ENCODE measurements around the gene DDAH1.

The DDAH1 gene

GRCh38 chr1:85316321-85316720 is 148.6 kb downstream of the DDAH1 start:
- Histone ChIP-seq H4K20me1 (ENCODE audit: insufficient read depth, low read length, poor library complexity, severe bottlenecking) (no peaks in the 10 kb centered on the region), H3K9ac (ENCODE audit: low read depth, low read length, poor library complexity, severe bottlenecking) (no peak overlapping the region), H3K9me2 (replicated peaks; ENCODE audit: low read depth, low read length) (no peaks in the 10 kb centered on the region), H2AFZ (ENCODE audit: low read length) (no peak overlapping the region), H3K4me1 (ENCODE audit: insufficient read depth, low read length, poor library complexity, severe bottlenecking) (no peaks in the 10 kb centered on the region), H3F3A (ENCODE audit: low read depth) (no peaks in the 10 kb centered on the region), H3K36me3 (ENCODE audit: insufficient read depth, low read length) (no peaks in the 10 kb centered on the region), H3K9me3 (ENCODE audit: insufficient read depth, low read depth, low read length) (no peaks in the 10 kb centered on the region), H3K4me2 (ENCODE audit: low read depth, low read length, poor library complexity, severe bottlenecking) (no peak overlapping the region), H3K4me3 (ENCODE audit: low read length, poor library complexity, severe bottlenecking) (no peak overlapping the region), H3K79me2 (ENCODE audit: insufficient read depth, low read length) (no peaks in the 10 kb centered on the region), H3K27me3 (ENCODE audit: insufficient read depth, low read length, poor library complexity, severe bottlenecking) (no peaks in the 10 kb centered on the region)
- TF ChIP-seq CTCF (conservative IDR thresholded peaks at IDR 0.05; ENCODE audit: low read length) = no peak
- no peak for TF ChIP-seq EZH2phosphoT487 (IDR thresholded peaks at IDR 0.05; ENCODE audit: borderline replicate concordance)

GRCh38 chr1:85315789-85316188 is 149.2 kb downstream of the DDAH1 start:
- Histone ChIP-seq H3K4me1 (ENCODE audit: insufficient read depth, low read length, poor library complexity, severe bottlenecking) (no peaks in the 10 kb centered on the region), H3K9me3 (ENCODE audit: insufficient read depth, low read depth, low read length) (no peaks in the 10 kb centered on the region), H3K9me2 (replicated peaks; ENCODE audit: low read depth, low read length) (no peaks in the 10 kb centered on the region), H3K4me2 (ENCODE audit: low read depth, low read length, poor library complexity, severe bottlenecking) (no peak overlapping the region), H3F3A (ENCODE audit: low read depth) (no peaks in the 10 kb centered on the region), H3K36me3 (ENCODE audit: insufficient read depth, low read length) (no peaks in the 10 kb centered on the region), H3K27me3 (ENCODE audit: insufficient read depth, low read length, poor library complexity, severe bottlenecking) (no peaks in the 10 kb centered on the region), H4K20me1 (ENCODE audit: insufficient read depth, low read length, poor library complexity, severe bottlenecking) (no peaks in the 10 kb centered on the region), H3K4me3 (ENCODE audit: low read length, poor library complexity, severe bottlenecking) (no peak overlapping the region), H3K9ac (ENCODE audit: low read depth, low read length, poor library complexity, severe bottlenecking) (no peak overlapping the region), H3K79me2 (ENCODE audit: insufficient read depth, low read length) (no peaks in the 10 kb centered on the region), H2AFZ (ENCODE audit: low read length) (no peak overlapping the region)
- TF ChIP-seq EZH2phosphoT487 (IDR thresholded peaks at IDR 0.05; ENCODE audit: borderline replicate concordance) = no peak
- TF ChIP-seq CTCF (conservative IDR thresholded peaks at IDR 0.05; ENCODE audit: low read length) = no peak

- TF ChIP-seq CTCF (conservative IDR thresholded peaks at IDR 0.05; ENCODE audit: low read length) (no peak), EZH2phosphoT487 (IDR thresholded peaks at IDR 0.05; ENCODE audit: borderline replicate concordance) (no peak)
- no peaks in the 10 kb centered on the region for H3K79me2 ChIP-seq (ENCODE audit: insufficient read depth, low read length)
- no peaks in the 10 kb centered on the region for H3K9me2 ChIP-seq (replicated peaks; ENCODE audit: low read depth, low read length)
- no peaks in the 10 kb centered on the region for H3K36me3 ChIP-seq (ENCODE audit: insufficient read depth, low read length)
- no peak overlapping the region for H2AFZ ChIP-seq (ENCODE audit: low read length)
- no peaks in the 10 kb centered on the region for H3K4me1 ChIP-seq (ENCODE audit: insufficient read depth, low read length, poor library complexity, severe bottlenecking)
- no peak overlapping the region for H3K9ac ChIP-seq (ENCODE audit: low read depth, low read length, poor library complexity, severe bottlenecking)
- H3K27me3 ChIP-seq (ENCODE audit: insufficient read depth, low read length, poor library complexity, severe bottlenecking) = no peaks in the 10 kb centered on the region
- no peak overlapping the region for H3K4me3 ChIP-seq (ENCODE audit: low read length, poor library complexity, severe bottlenecking)
- H3K4me2 ChIP-seq (ENCODE audit: low read depth, low read length, poor library complexity, severe bottlenecking) = no peak overlapping the region
- H3K9me3 ChIP-seq (ENCODE audit: insufficient read depth, low read depth, low read length) = no peaks in the 10 kb centered on the region
- no peaks in the 10 kb centered on the region for H4K20me1 ChIP-seq (ENCODE audit: insufficient read depth, low read length, poor library complexity, severe bottlenecking)
- H3F3A ChIP-seq (ENCODE audit: low read depth) = no peaks in the 10 kb centered on the region
Observed at GRCh38 chr1:85314726-85315125, 150.2 kb downstream of the DDAH1 start.
